GM19193 (cell line): ENCODE results near the gene A2ML1.

ENCODE experiments used
- POLR2A ChIP-seq: IDR thresholded peaks from 4 replicates; pipeline ENCODE4 v1.6.1; 2011; ENCODE audit not compliant: insufficient read depth, insufficient read length; ENCODE audit errors: extremely low read depth

Gene A2ML1

GRCh38 chr12:8823565-8824300, 1.3 kb downstream of the A2ML1 start:
- no peak for TF ChIP-seq POLR2A

- TF ChIP-seq POLR2A, result no peak
Observed at GRCh38 chr12:8827551-8828256, 5.3 kb downstream of the A2ML1 start.

GRCh38 chr12:8828257-8829124, 6.1 kb downstream of the A2ML1 start:
- no peak for TF ChIP-seq POLR2A

GRCh38 chr12:8829125-8829518, 6.7 kb downstream of the A2ML1 start:
- no peak for TF ChIP-seq POLR2A

GRCh38 chr12:8829621-8830020, 7.2 kb downstream of the A2ML1 start:
- no peak for TF ChIP-seq POLR2A

- TF ChIP-seq POLR2A, result no peak
Observed at GRCh38 chr12:8831116-8831515, 8.7 kb downstream of the A2ML1 start.

- no peak for TF ChIP-seq POLR2A
Observed at GRCh38 chr12:8832500-8832899, 10.1 kb downstream of the A2ML1 start.

- TF ChIP-seq POLR2A, result no peak
Observed at GRCh38 chr12:8834230-8834629, 11.8 kb downstream of the A2ML1 start.

- TF ChIP-seq POLR2A, result no peak
Observed at GRCh38 chr12:8837291-8837690, 14.9 kb downstream of the A2ML1 start.

GRCh38 chr12:8840321-8840720, 17.9 kb downstream of the A2ML1 start:
- TF ChIP-seq POLR2A, result no peak

GRCh38 chr12:8840938-8841633, 18.7 kb downstream of the A2ML1 start:
- no peak for TF ChIP-seq POLR2A

- no peak for TF ChIP-seq POLR2A
Observed at GRCh38 chr12:8841778-8842177, 19.4 kb downstream of the A2ML1 start.

- TF ChIP-seq POLR2A, result no peak
Observed at GRCh38 chr12:8844665-8845064, 22.2 kb downstream of the A2ML1 start.

GRCh38 chr12:8846305-8846704, 23.9 kb downstream of the A2ML1 start:
- TF ChIP-seq POLR2A, result no peak

GRCh38 chr12:8847435-8847834, 25.0 kb downstream of the A2ML1 start:
- no peak for TF ChIP-seq POLR2A
